HEK293T (cell line): ENCODE data around the gene HCRT.

Experiments
- ARNT ChIP-seq: fragments of 450-650 bp; IDR thresholded peaks from 2 replicates; pipeline ENCODE4 v1.6.1; 2017; ENCODE audit warnings: mild to moderate bottlenecking
- BHLHE40 ChIP-seq: fragments of 450-650 bp; IDR thresholded peaks from 2 replicates; pipeline ENCODE4 v1.6.1; 2016; ENCODE audit warnings: mild to moderate bottlenecking, moderate library complexity, borderline replicate concordance
- CTBP1 ChIP-seq: fragments of 450-650 bp; IDR thresholded peaks from 2 replicates; pipeline ENCODE4 v1.6.1; 2016; ENCODE audit warnings: borderline replicate concordance
- ELF4 ChIP-seq: fragments of 450-650 bp; IDR thresholded peaks from 2 replicates; pipeline ENCODE4 v1.6.1; 2017; ENCODE audit warnings: antibody characterized with exemption
- FOXK2 ChIP-seq: fragments of 450-650 bp; IDR thresholded peaks from 2 replicates; pipeline ENCODE4 v1.6.1; 2016; ENCODE audit warnings: mild to moderate bottlenecking
- FOXM1 ChIP-seq: fragments of 450-650 bp; IDR thresholded peaks from 2 replicates; pipeline ENCODE4 v1.6.1; 2017; ENCODE audit warnings: mild to moderate bottlenecking, borderline replicate concordance
- NFRKB ChIP-seq: fragments of 450-650 bp; IDR thresholded peaks from 2 replicates; pipeline ENCODE4 v1.6.1; 2016; ENCODE audit warnings: mild to moderate bottlenecking, moderate library complexity
- SP1 ChIP-seq: fragments of 450-650 bp; IDR thresholded peaks from 2 replicates; pipeline ENCODE4 v1.6.1; 2017
- SUZ12 ChIP-seq: fragments of 450-650 bp; IDR thresholded peaks from 2 replicates; pipeline ENCODE4 v1.6.1; 2016; ENCODE audit warnings: mild to moderate bottlenecking
- ZNF384 ChIP-seq: fragments of 450-650 bp; IDR thresholded peaks from 2 replicates; pipeline ENCODE4 v1.6.1; 2016

DNA sequence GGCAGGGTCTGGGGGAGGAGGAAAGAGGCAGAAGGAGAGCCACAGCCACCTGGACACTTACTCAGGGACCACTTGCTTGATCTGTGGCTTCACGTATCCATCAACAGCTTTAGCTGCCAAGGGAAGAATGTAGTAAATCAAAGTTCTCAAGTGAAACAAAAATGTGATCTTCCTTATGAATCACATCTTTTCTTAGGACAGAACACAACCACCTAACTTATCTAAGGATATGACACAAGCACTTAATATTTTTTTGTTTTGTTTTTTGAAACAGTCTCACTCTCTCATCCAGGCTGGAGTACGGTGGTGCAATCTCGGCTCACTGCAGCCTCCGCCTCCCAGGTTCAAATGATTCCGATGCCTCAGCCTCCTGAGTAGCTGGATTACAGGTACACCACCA, 17.4 kb upstream of the HCRT start:
- TF ChIP-seq ZNF384: no peak
- no peak for TF ChIP-seq FOXK2
- no peak for TF ChIP-seq BHLHE40
- no peak for TF ChIP-seq NFRKB
- no peak for TF ChIP-seq SUZ12
- no peak for TF ChIP-seq ELF4
- TF ChIP-seq CTBP1: no peak
- TF ChIP-seq SP1: no peak
- TF ChIP-seq ARNT: no peak
- TF ChIP-seq FOXM1: no peak
